Parathyroid adenoma (tissue), 2 donors: ENCODE data around the gene CNP.

Source experiments
- H2AFZ ChIP-seq: fragments of 300-600 bp; sonication (generic); one replicate; pipeline ENCODE4 v1.7.0; 2017; ENCODE audit warnings: antibody characterized with exemption, mild to moderate bottlenecking
- H3K27ac ChIP-seq: fragments of 300-600 bp; sonication (generic); one replicate; pipeline ENCODE4 v1.7.0; 2017
- H3K27me3 ChIP-seq: fragments of 300-600 bp; sonication (generic); one replicate; pipeline ENCODE4 v1.7.0; 2017; ENCODE audit warnings: low read length; ENCODE audit not compliant: control insufficient read depth, insufficient read depth
- H3K36me3 ChIP-seq: fragments of 300-600 bp; sonication (generic); one replicate; pipeline ENCODE4 v1.7.0; 2017; ENCODE audit warnings: low read length; ENCODE audit not compliant: control insufficient read depth, insufficient read depth
- H3K4me1 ChIP-seq: fragments of 300-600 bp; sonication (generic); one replicate; pipeline ENCODE4 v1.7.0; 2017; ENCODE audit warnings: control low read depth
- H3K4me2 ChIP-seq: fragments of 300-600 bp; sonication (generic); one replicate; pipeline ENCODE4 v1.7.0; 2017; ENCODE audit warnings: low read length
- H3K4me3 ChIP-seq: fragments of 300-600 bp; sonication (generic); one replicate; pipeline ENCODE4 v1.7.0; 2017; ENCODE audit warnings: low read depth, low read length
- H3K79me2 ChIP-seq: fragments of 300-600 bp; sonication (generic); one replicate; pipeline ENCODE4 v1.7.0; 2017; ENCODE audit warnings: control low read depth
- H3K9ac ChIP-seq: fragments of 300-600 bp; sonication (generic); one replicate; pipeline ENCODE4 v1.7.0; 2017; ENCODE audit warnings: mild to moderate bottlenecking
- H3K9me3 ChIP-seq: fragments of 300-600 bp; sonication (generic); one replicate; pipeline ENCODE4 v1.7.0; 2017; ENCODE audit warnings: low read length; ENCODE audit not compliant: control insufficient read depth
- CTCF ChIP-seq: fragments of 300-600 bp; sonication (generic); IDR thresholded peaks from one replicate; pipeline ENCODE4 v1.7.0; 2017; ENCODE audit warnings: antibody characterized with exemption, mild to moderate bottlenecking
- donor health status: primary hyperparathyroidism.

CNP gene

GRCh38 chr17:41959030-41959335 is 7.6 kb upstream of the CNP start:
- no peaks in the 10 kb centered on the region for H3K4me1 ChIP-seq
- no peak overlapping the region for H3K4me2 ChIP-seq
- H3K4me3 ChIP-seq: no peak overlapping the region
- TF ChIP-seq CTCF: no peak
- H2AFZ ChIP-seq: no peak overlapping the region
- H3K27me3 ChIP-seq: no peaks in the 10 kb centered on the region
- H3K9ac ChIP-seq: no peak overlapping the region
- no peaks in the 10 kb centered on the region for H3K79me2 ChIP-seq
- no peaks in the 10 kb centered on the region for H3K36me3 ChIP-seq
- H3K9me3 ChIP-seq: no peaks in the 10 kb centered on the region
- no peak overlapping the region for H3K27ac ChIP-seq

- no peak overlapping the region for H3K27ac ChIP-seq
- no peak overlapping the region for H3K9ac ChIP-seq
- TF ChIP-seq CTCF: no peak
These were observed 7.1 kb upstream of the CNP start for GRCh38 chr17:41959336-41960095.

GRCh38 chr17:41962111-41962510 is 4.5 kb upstream of the CNP start:
- H3K27me3 ChIP-seq: no peaks in the 10 kb centered on the region
- no peak for TF ChIP-seq CTCF

More at GRCh38 chr17:41959336-41960095, 7.1 kb upstream of the CNP start:
- Histone ChIP-seq H3K4me2 (no peak overlapping the region), H3K79me2 (no peaks in the 10 kb centered on the region), H3K4me1 (no peaks in the 10 kb centered on the region), H3K36me3 (no peaks in the 10 kb centered on the region), H3K4me3 (no peak overlapping the region), H2AFZ (peak overlapping the region; percentile 9), H3K9me3 (no peaks in the 10 kb centered on the region), H3K27me3 (no peaks in the 10 kb centered on the region)

GRCh38 chr17:41962768-41963434 is 3.7 kb upstream of the CNP start:
- Histone ChIP-seq H3K4me3 (no peak overlapping the region), H3K36me3 (no peaks in the 10 kb centered on the region), H3K27ac (no peak overlapping the region), H3K9ac (no peak overlapping the region), H3K4me1 (peaks cover 4% of the 10 kb centered on the region), H3K4me2 (no peak overlapping the region), H3K79me2 (no peaks in the 10 kb centered on the region), H2AFZ (no peak overlapping the region), H3K9me3 (no peaks in the 10 kb centered on the region), H3K27me3 (no peaks in the 10 kb centered on the region)
- TF ChIP-seq CTCF: peak; percentile 83

More at GRCh38 chr17:41962111-41962510, 4.5 kb upstream of the CNP start:
- H3K4me1 ChIP-seq: peaks cover 4% of the 10 kb centered on the region
- no peak overlapping the region for H3K4me2 ChIP-seq
- no peak overlapping the region for H3K4me3 ChIP-seq
- no peaks in the 10 kb centered on the region for H3K36me3 ChIP-seq
- no peaks in the 10 kb centered on the region for H3K79me2 ChIP-seq
- H3K9ac ChIP-seq: no peak overlapping the region
- H3K9me3 ChIP-seq: no peaks in the 10 kb centered on the region
- no peak overlapping the region for H3K27ac ChIP-seq
- H2AFZ ChIP-seq: no peak overlapping the region
